Fibroblast of mammary gland (primary cell): ENCODE measurements around the gene GCNA.

Experiments used
- DNase-seq: peaks from one replicate; pipeline ENCODE4 v3.0.0-alpha.2; 2010; ENCODE audit warnings: low read depth
- H3K4me3 ChIP-seq: 2 replicates; pipeline ENCODE4 v1.5.1; 2011; ENCODE audit warnings: low read depth, mild to moderate bottlenecking, low read length, moderate library complexity; ENCODE audit not compliant: control insufficient read depth
- TF ChIP-seq, protein P1 (sequence below): conservative IDR thresholded peaks from 2 replicates; pipeline ENCODE4 v1.5.1; 2011; ENCODE audit warnings: low read depth, low read length, inconsistent platforms; ENCODE audit not compliant: control insufficient read depth, insufficient read depth

GCNA gene

DNA sequence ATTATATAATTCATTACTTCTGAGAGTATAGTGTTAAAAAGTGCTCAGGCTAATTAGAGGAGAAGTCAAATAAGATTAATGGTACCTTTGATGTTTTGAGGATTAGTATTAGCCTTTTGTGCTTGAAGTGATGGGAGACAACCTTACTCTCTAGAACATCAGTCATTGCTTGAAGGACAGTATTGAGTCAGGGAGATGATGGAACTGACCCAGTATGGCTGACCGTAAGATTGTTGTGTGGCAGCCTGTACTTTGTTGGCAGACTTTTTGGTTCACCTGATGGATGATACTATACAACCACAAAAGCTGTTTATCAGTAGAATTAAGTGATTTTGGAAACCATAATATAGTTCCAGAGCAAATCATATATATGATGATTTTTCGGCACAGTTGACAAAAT lies 35.4 kb upstream of the GCNA start:
- H3K4me3 ChIP-seq, result no peak overlapping the region
- peak; percentile 16 for DNase-seq
- TF ChIP-seq, protein P1, sequence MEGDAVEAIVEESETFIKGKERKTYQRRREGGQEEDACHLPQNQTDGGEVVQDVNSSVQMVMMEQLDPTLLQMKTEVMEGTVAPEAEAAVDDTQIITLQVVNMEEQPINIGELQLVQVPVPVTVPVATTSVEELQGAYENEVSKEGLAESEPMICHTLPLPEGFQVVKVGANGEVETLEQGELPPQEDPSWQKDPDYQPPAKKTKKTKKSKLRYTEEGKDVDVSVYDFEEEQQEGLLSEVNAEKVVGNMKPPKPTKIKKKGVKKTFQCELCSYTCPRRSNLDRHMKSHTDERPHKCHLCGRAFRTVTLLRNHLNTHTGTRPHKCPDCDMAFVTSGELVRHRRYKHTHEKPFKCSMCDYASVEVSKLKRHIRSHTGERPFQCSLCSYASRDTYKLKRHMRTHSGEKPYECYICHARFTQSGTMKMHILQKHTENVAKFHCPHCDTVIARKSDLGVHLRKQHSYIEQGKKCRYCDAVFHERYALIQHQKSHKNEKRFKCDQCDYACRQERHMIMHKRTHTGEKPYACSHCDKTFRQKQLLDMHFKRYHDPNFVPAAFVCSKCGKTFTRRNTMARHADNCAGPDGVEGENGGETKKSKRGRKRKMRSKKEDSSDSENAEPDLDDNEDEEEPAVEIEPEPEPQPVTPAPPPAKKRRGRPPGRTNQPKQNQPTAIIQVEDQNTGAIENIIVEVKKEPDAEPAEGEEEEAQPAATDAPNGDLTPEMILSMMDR, result no peak

DNA sequence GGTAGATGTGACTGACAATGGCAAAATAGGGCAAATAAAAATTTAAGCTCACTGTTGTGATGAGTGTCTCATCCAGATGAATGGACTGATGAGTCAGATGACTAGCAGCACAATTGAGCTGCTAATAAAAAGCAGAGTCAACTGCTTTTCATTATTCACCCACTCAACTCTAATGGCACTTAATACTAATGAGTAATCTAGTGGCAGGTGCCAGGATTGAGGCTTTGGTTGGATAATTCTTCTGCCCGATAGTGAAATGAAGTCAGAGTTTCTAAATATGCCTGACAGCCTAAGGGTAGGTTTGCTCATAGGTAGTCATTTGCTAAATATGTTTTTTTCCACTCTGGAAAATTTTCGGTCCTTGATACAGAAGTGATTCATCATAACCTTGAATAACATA lies 34.9 kb upstream of the GCNA start:
- H3K4me3 ChIP-seq, result no peak overlapping the region
- DNase-seq, result peak; percentile 85
- TF ChIP-seq, protein P1, result no peak

DNA sequence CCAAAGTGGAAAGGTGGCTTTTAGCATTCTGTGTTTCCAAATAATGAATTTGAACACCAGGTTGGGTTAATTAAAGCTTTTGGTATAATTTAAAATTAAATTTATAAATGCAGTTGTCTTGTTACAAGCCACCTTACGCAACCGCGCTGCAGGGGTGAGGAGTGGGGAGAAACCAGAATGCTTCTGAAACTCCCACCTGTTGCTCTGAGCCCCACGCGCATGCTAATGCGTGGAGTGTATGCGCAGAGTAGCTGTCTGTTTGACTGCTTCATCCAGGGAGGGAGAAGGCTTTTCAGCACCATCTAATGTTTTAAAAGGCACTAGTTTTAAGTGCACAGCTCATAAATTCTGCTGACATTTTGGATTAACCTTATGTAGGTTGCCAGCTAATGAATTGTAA lies 32.9 kb upstream of the GCNA start:
- TF ChIP-seq, protein P1, result no peak
- DNase-seq, result no peak
- no peak overlapping the region for H3K4me3 ChIP-seq

DNA sequence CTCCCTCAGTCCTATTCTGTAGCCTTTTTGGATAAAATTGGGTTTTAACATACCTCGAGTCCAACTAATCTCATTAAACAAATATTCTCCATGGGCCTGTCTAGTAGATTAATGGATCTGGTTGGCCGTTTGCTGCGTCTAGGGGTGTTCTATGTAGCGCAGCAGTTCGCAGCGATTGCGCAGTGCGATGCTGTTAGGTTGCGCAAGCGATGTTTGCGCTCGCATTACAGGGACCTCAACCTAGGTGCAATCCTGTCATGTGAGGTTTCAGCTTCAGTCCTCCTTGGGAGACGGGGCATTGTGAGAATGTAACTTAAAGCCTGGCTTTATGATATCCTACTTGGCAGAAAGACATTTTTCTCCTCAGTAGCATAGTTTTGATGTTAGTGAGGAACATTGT lies 31.4 kb upstream of the GCNA start:
- no peak for DNase-seq
- TF ChIP-seq, protein P1, result no peak
- H3K4me3 ChIP-seq, result no peak overlapping the region

DNA sequence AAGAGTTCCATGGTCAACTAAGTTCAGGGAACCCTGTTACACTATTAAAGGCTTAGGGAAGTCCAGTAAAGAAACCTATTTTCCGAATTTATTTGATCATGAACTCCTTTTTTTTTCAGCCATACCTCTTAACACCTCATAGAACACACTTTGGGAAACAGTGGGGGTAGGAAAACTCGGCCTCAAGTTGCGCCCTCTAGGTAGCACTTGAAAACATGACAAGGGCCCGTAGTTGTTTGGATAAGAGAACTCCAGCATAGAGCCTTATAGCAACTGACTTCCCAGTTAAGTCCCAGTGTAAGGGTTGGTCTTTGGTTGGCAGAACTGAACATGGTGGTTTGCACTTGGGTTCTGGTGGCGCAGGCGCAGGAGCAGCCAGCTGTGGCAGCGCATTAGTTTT lies 30.9 kb upstream of the GCNA start:
- DNase-seq, result no peak
- TF ChIP-seq, protein P1, result no peak
- no peak overlapping the region for H3K4me3 ChIP-seq

DNA sequence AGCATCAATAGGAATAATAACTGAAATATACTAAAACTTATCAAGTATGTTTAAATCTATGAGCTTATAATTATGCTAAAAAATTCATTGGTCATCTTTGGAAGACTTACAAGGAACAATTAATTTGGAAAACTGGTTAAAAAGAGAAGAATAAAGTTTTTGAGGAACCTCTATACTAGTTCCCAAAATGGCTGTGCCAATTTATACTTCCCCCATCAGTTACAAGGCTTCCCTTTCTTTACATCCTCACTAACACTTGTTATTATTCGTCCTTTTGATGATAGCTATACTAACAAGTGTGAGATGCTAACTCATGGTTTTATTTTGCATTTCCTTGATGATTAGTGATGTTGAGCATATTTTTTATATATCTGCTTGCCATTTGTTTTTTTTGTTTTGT lies 28.3 kb upstream of the GCNA start:
- no peak overlapping the region for H3K4me3 ChIP-seq
- TF ChIP-seq, protein P1, result no peak
- DNase-seq, result no peak

DNA sequence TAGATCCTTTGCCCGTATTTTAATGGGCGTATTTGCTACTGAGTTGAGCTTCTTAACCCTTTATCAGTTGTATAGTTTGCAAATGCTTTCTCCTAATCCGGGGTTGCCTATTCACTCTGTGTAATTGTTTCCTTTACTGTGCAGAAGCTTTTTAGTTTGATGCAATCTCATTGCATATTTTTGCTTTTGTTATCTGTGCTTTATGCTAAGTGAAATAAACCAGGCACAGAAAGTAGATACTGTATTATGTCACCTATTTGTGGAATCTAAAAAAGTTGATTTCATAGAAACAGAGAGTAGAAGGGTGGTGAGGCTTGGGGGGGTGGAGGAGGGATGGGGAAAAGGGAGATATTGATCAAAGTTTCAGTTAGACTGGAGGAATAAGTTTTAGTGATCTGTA lies 27.7 kb upstream of the GCNA start:
- no peak for DNase-seq
- H3K4me3 ChIP-seq, result no peak overlapping the region
- TF ChIP-seq, protein P1, result no peak
